GM12878 (cell line): ENCODE data around the gene TEX261. TPM values are rescaled to one million over a fixed set of nuclear protein-coding genes. Genes with fewer than 3 reads are reported as not detected.

Experiments used
- ATF7 ChIP-seq: fragments of 450-650 bp; IDR thresholded peaks from 2 replicates; pipeline ENCODE4 v1.6.1; 2016; ENCODE audit warnings: low read depth, mild to moderate bottlenecking
- CHD1 ChIP-seq: IDR thresholded peaks from 2 replicates; pipeline ENCODE4 v1.6.1; 2012; ENCODE audit warnings: low read depth, low read length, improper control_type of control experiment
- CHD4 ChIP-seq: fragments of 200-600 bp; sonication (generic); IDR thresholded peaks from 2 replicates; pipeline ENCODE4 v1.6.1; 2016; ENCODE audit warnings: mild to moderate bottlenecking
- GATAD2B ChIP-seq: fragments of 450-650 bp; conservative IDR thresholded peaks from 2 replicates; pipeline ENCODE4 v1.6.1; 2017; ENCODE audit warnings: low read depth, mild to moderate bottlenecking, moderate library complexity
- NFYA ChIP-seq: IDR thresholded peaks from 2 replicates; pipeline ENCODE4 v1.6.1; 2011; ENCODE audit warnings: low read depth, mild to moderate bottlenecking, low read length, improper control_type of control experiment, borderline replicate concordance
- TCF3 ChIP-seq: IDR thresholded peaks from 2 replicates; pipeline ENCODE4 v1.6.1; 2012; ENCODE audit warnings: low read depth, mild to moderate bottlenecking, low read length, borderline replicate concordance; ENCODE audit not compliant: insufficient read depth
- YY1 ChIP-seq: IDR thresholded peaks from 2 replicates; pipeline ENCODE4 v1.6.1; 2011; ENCODE audit warnings: low read depth, mild to moderate bottlenecking, low read length
- polyA plus RNA-seq, 11 experiments: library from polyadenylated mRNA; depleted of rRNA in 4 of 11; unstranded in 6 of 11; stranded (reverse) in 5 of 11; fragments of >200 nt; fragmentation: Nextera tagmentation in 4 of 11; fragmentation: Illumina TruSeq in 1 of 11; extraction: Ambion mirVana in 4 of 11; extraction: Trizol in 1 of 11; gene quantifications; 1 replicate in 1 of 11; 2 replicates in 10 of 11; pipeline versions ENCODE4 v1.2.1 to v1.2.3, GENCODE V29; 2011 to 2016; ENCODE audit warnings: inconsistent platforms in 2 of 11, missing spikeins in 2 of 11, low read depth in 1 of 11
- total RNA-seq, 4 experiments: library from RNA; depleted of rRNA in 3 of 4; stranded (reverse); fragments of >200 nt in 3 of 4; fragmentation: Illumina TruSeq in 1 of 4; extraction: Trizol in 1 of 4; gene quantifications; 2 replicates each; pipeline versions ENCODE4 v1.2.1 to v1.2.3, GENCODE V29; 2013 to 2021
- TF ChIP-seq, protein P1 (sequence below): fragments of 450-650 bp; IDR thresholded peaks from 2 replicates; pipeline ENCODE4 v1.6.1; 2017; ENCODE audit warnings: mild to moderate bottlenecking, moderate library complexity

TEX261 gene
- total and polyA plus RNA-seq, 10 of the 15 experiments (the other 5 are each of a cell fraction or from before 2014, with no cell fraction given) = 5.5 to 75.6 (median 40.3) TPM

DNA sequence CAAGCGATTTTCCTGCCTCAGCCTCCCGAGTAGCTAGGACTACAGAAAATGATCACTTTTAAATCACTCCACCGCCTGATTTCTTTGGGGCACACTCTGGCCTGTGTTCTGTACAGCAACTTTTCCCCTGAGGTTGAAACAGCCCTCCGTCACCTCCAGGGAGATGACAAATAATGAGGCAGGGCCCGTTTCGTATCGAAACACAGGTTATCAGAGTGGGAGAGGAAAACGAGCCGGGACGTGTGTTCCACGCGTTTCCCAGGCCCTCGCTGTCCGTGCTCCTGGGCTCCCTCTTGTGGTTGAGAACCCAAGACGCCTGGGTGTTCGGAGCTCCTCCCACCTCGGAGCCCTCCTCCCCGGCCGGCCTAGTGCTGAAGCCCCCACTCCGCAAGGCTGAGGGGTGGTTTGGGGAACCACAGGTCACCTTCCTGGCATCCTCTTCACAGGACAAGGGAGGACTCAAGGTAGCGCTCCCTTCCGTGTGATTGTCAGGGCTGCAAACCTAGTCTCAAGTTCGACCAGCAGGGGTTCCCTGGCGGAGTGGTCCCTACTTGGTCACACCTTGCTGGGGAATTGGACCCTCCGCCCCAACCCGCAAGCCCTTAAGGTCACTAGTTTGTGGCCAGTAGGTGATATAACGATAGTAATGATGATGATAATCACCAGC, 46.2 kb downstream of the TEX261 start (continued):
- TF ChIP-seq CHD4 (no peak), NFYA (no peak), ATF7 (no peak), YY1 (0 out of 2 replicates have a peak, but pooled peaks have one; percentile 34), GATAD2B (no peak), CHD1 (no peak), TCF3 (no peak)
- TF ChIP-seq, protein P1, sequence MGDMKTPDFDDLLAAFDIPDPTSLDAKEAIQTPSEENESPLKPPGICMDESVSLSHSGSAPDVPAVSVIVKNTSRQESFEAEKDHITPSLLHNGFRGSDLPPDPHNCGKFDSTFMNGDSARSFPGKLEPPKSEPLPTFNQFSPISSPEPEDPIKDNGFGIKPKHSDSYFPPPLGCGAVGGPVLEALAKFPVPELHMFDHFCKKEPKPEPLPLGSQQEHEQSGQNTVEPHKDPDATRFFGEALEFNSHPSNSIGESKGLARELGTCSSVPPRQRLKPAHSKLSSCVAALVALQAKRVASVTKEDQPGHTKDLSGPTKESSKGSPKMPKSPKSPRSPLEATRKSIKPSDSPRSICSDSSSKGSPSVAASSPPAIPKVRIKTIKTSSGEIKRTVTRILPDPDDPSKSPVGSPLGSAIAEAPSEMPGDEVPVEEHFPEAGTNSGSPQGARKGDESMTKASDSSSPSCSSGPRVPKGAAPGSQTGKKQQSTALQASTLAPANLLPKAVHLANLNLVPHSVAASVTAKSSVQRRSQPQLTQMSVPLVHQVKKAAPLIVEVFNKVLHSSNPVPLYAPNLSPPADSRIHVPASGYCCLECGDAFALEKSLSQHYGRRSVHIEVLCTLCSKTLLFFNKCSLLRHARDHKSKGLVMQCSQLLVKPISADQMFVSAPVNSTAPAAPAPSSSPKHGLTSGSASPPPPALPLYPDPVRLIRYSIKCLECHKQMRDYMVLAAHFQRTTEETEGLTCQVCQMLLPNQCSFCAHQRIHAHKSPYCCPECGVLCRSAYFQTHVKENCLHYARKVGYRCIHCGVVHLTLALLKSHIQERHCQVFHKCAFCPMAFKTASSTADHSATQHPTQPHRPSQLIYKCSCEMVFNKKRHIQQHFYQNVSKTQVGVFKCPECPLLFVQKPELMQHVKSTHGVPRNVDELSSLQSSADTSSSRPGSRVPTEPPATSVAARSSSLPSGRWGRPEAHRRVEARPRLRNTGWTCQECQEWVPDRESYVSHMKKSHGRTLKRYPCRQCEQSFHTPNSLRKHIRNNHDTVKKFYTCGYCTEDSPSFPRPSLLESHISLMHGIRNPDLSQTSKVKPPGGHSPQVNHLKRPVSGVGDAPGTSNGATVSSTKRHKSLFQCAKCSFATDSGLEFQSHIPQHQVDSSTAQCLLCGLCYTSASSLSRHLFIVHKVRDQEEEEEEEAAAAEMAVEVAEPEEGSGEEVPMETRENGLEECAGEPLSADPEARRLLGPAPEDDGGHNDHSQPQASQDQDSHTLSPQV = no peak
- TF ChIP-seq, all 136 proteins: peak for 7
